A204.1 (cell line): ENCODE measurements around the gene GOLGA1.
"Not testable (repeated sequence)": the region's sequence is repeated elsewhere in the genome, so short reads cannot be mapped to it uniquely, and the experiment has no call there.

Experiments used
- FAIRE-seq: peaks from 2 replicates; lab custom pipeline; 2012; peaks lifted over from hg19 to GRCh38; lab: Jason Lieb, UNC

The GOLGA1 gene

GRCh38 chr9:124940894-124941678 lies at the start of gene GOLGA1:
Gene GOLGA1, minus strand, starts transcription at chr9:124941083. Its CDS starts 2,372 bp downstream, at chr9:124938711.
- FAIRE-seq = no peak

GRCh38 chr9:124983698-124984097 lies 42.8 kb upstream of the GOLGA1 start:
- no peak for FAIRE-seq

GRCh38 chr9:124980431-124980830 lies 39.5 kb upstream of the GOLGA1 start:
- no peak for FAIRE-seq

GRCh38 chr9:124975131-124975530 lies 34.2 kb upstream of the GOLGA1 start:
- no peak for FAIRE-seq

GRCh38 chr9:124973807-124974206 lies 32.9 kb upstream of the GOLGA1 start:
- no peak for FAIRE-seq

GRCh38 chr9:124972241-124972770 lies 31.4 kb upstream of the GOLGA1 start:
- no peak for FAIRE-seq

GRCh38 chr9:124969401-124969800 lies 28.5 kb upstream of the GOLGA1 start:
- FAIRE-seq = no peak

GRCh38 chr9:124968238-124968637 lies 27.4 kb upstream of the GOLGA1 start:
- FAIRE-seq = no peak

- FAIRE-seq = not testable (repeated sequence)
Observed at GRCh38 chr9:124965775-124966568, 25.1 kb upstream of the GOLGA1 start.

- no peak for FAIRE-seq
Observed at GRCh38 chr9:124964604-124965003, 23.7 kb upstream of the GOLGA1 start.

- FAIRE-seq = no peak
Observed at GRCh38 chr9:124964056-124964455, 23.2 kb upstream of the GOLGA1 start.

- no peak for FAIRE-seq
Observed at GRCh38 chr9:124960409-124960752, 19.5 kb upstream of the GOLGA1 start.

- not testable (repeated sequence) for FAIRE-seq
Observed at GRCh38 chr9:124959671-124960408, 19.0 kb upstream of the GOLGA1 start.

GRCh38 chr9:124954255-124954654 lies 13.4 kb upstream of the GOLGA1 start:
- no peak for FAIRE-seq

- no peak for FAIRE-seq
Observed at GRCh38 chr9:124950050-124950718, 9.3 kb upstream of the GOLGA1 start.

- no peak for FAIRE-seq
Observed at GRCh38 chr9:124949387-124949786, 8.5 kb upstream of the GOLGA1 start.

- FAIRE-seq = no peak
Observed at GRCh38 chr9:124947727-124948391, 7.0 kb upstream of the GOLGA1 start.

GRCh38 chr9:124946167-124946566 lies 5.3 kb upstream of the GOLGA1 start:
- FAIRE-seq = peak; percentile 25

GRCh38 chr9:124941679-124942561 lies 1.0 kb upstream of the GOLGA1 start:
- FAIRE-seq = no peak

GRCh38 chr9:124940521-124940893 lies 376 bp downstream of the GOLGA1 start:
- FAIRE-seq = no peak
